ENCODE measurements around the gene FAM174C.
"Not testable (repeated sequence)": the region's sequence is repeated elsewhere in the genome, so short reads cannot be mapped to it uniquely, and the experiment has no call there.

FAM174C gene

DNA sequence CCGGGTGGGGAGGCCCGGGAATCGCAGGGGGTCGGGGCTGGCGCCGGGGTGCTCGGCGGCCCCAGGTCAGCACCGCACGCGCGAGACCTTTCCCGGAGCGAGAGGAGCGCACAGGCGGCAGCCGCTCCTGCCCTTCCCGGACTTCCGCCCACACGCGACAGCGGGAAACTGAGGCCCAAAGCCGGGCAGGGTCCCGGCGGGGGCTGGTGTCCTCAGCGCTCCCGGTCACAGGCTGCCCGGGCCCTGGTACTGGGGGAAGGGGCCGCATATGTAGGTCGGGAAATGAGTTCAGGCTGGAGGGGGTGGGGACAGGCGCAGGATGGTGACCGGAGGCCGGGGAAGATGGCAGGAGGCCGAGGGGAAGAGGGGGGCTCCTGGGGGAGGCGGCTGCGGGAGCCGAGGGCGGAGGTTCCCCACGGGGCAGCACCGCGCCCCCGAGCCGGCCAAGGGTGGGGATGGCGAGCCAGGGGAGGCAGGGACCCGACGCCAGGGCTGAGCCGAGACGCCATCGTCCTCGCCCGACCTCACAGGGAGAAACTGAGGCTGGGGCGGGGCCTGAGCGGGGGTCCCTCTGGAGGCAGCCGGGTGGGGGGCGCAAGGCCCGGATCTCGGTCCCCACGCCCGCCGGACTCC is 38.2 kb upstream of the FAM174C start:
- in situ Hi-C loops (cut with MboI; ENCODE audit: low sequenced_read_pairs), result no loop called here

DNA sequence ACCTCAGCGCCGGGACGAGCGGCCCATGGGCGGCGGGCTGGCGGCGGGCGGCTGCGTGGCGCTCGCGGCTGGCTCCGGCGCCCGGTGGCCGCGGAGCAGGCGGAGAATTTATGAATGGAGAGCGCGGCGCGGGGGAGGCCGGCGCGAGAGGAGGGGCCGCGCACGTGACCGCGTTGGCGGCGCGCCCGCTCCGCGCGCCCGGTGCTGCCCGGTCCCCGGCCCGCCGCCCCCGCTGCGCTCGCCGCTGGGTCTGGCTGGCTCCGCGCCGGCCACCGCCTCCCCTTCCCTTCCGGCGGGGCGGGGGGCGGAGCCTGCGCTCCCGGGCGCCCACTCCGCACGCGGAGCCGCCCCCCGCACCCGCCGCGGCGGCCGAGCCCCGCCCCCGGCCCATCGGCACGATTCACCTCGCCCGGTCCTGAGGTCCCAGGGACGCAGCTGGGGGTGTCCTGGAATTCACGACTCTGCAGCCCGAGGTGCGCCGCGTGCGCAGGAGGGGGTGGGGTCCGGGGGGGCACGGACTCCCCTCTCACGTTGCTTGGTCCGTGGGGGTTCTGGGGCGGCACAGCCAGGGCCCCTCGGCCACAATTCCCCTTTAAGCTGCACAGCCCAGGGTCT is 37.5 kb upstream of the FAM174C start, which contains the start of gene CBARP:
TSS of gene CBARP (minus strand) at position 252 of the 615 bp plus-strand sequence. CDS start 1,905 bp downstream, outside the sequence.
- in situ Hi-C loops (cut with MboI; ENCODE audit: low sequenced_read_pairs), result no loop called here

DNA sequence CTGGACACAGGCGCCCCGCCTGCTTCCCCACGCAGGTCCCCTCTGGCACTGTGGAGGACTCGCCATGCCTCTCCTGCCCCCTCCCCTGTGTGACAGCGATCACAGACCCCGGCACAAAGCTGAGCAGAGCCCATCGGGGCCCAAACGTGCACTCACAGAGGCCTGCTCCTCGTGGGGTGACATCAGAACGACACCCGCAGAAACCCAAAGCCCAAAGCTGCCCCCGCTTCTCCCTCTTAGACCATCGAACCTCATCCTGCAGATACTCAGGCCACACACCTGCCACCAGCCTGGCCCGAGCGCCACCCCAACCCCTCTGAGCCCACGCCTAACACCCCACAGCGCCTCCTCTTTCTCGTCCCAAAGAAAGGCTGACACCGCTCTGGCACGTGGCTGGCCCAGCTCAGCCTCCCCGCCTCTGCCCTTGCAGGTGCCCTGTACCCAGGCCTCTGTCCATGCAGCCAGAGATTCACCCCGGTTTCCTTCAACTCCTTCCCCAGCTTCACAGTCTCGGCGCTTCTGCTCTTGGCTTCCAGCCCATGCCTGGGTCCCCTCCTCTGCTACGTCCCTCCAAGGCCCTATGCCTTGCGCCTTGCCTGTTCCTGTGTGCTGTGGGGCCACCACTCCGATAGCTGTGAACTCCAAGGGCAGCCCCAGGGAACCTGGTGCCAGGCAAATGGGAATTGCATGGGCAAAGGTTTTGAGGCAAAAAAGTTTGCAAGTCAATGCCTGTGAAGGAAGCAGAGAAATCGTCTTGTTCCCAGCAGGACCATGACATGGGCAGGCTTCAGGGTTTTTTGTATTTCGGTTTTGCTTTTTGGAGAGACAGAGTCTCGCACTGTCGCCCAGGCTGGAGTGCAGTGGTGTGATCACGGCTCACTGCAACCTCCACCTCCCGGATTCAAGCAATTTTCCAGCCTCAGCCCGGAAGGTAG is 36.7 kb upstream of the FAM174C start:
- in situ Hi-C loops (cut with MboI; ENCODE audit: low sequenced_read_pairs), result no loop called here

DNA sequence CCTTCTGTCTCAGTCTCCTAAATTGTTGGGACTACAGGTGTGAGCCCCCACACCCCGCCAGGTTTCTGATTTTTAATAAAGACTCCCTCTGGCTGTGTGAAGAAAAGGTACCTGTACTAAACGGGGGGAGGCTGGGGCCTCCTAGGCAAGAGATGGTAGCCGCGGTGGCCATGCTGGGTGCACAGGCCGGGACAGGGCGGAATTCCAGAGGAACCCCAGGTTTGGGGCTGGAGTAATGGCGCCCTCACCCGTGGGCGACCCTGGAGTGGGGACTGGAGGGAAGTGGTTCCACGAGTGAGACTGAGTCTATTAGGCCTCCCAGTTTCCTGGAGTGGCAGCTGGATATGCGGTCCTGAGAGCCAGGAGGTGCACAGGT is 35.9 kb upstream of the FAM174C start:
- in situ Hi-C loops (cut with MboI; ENCODE audit: low sequenced_read_pairs), result no loop called here

DNA sequence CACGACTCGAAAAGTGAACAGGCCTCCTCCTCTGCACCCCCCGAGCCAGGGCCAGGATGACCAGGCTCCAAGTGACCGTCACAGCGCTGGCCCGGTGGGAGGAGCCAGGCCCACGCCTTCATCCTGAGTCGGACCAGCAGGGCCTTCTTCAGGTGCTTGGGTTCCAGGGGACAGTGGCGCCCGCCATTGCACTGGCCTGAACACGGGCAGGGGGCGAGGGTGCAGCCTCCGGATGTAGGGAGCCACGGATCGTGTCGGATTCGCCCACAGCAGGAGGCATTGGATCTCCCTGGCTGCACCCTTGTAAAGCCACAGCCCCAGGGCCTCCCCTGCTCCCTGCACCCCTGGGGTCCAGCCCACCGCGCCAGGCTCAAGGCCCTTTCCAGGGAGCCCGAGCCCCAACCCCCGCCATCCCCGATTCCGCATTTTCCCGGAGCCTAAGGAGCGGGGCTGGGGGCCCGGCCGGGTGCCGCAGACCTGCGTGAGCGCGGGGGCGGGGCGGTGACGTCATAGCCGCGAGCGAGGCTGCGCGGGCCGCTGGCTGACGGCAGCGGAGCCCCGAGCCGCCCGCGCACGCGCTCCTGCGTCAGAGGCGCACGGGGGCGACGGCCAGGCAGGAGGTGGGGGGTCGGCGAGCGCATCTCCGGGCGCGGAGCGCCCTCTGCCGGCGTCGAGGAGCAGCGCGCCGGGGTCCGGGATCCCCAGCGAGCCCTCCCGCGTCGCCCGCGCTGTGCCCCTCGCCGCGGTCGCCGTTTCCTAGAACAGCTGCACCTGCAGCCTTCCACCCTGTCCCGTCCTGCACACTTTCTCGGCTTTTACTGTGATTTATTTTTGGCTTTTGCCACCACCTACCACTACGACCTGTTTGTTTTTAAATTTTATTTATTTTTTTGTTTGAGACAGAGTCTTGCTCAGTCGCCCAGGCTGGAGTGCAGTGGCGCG is 35.3 kb upstream of the FAM174C start:
- in situ Hi-C loops (cut with MboI; ENCODE audit: low sequenced_read_pairs), result no loop called here

DNA sequence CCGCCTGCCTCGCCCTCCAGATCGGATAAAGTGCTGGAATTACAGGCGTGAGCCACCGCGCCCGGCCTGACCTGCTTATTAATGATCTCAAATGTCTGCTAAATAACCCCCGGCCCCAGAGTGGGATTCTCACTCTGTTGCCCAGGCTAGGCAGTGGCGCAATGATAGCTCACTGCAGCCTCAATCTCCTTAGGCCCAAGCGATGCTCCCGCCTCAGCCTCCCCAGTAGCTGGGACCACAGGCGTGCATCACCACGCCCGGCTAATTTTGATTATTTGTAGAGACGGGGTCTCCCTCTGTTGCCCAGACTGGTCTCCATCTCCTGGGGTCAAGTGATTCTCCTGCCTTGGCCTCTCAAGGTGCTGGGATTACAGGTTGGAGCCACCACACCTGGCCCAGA is 34.4 kb upstream of the FAM174C start:
- in situ Hi-C loops (cut with MboI; ENCODE audit: low sequenced_read_pairs), result no loop called here

DNA sequence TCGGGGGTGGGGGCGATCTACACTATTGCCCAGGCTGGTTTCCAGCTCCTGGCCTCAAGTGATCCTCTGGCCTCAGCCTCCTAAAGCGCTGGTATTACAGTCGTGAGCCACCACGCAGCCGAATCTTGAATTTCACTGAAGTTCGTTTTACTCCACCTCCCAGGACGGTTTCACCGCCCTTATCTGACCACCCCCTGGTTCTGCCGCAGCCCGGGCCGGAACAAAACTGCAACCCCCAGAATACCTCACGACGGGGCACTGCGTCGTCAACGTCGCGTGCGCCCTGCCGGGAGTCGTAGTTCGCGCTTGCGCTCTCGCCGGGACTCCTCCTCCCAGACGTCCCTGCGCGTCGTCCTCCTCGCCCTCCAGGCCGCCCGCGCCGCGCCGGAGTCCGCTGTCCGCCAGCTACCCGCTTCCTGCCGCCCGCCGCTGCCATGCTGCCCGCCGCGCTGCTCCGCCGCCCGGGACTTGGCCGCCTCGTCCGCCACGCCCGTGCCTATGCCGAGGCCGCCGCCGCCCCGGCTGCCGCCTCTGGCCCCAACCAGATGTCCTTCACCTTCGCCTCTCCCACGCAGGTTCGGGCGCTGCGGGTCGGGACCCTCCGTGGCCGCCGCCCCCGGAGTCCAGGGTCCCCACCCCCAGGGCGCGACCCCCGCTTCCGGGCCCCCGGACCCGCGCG is 33.8 kb upstream of the FAM174C start, which contains the start of gene ATP5F1D:
TSS of gene ATP5F1D (plus strand) at position 335 of the 679 bp plus-strand sequence. CDS start at position 435, 100 bp downstream.
- in situ Hi-C loops (cut with MboI; ENCODE audit: low sequenced_read_pairs), result no loop called here

DNA sequence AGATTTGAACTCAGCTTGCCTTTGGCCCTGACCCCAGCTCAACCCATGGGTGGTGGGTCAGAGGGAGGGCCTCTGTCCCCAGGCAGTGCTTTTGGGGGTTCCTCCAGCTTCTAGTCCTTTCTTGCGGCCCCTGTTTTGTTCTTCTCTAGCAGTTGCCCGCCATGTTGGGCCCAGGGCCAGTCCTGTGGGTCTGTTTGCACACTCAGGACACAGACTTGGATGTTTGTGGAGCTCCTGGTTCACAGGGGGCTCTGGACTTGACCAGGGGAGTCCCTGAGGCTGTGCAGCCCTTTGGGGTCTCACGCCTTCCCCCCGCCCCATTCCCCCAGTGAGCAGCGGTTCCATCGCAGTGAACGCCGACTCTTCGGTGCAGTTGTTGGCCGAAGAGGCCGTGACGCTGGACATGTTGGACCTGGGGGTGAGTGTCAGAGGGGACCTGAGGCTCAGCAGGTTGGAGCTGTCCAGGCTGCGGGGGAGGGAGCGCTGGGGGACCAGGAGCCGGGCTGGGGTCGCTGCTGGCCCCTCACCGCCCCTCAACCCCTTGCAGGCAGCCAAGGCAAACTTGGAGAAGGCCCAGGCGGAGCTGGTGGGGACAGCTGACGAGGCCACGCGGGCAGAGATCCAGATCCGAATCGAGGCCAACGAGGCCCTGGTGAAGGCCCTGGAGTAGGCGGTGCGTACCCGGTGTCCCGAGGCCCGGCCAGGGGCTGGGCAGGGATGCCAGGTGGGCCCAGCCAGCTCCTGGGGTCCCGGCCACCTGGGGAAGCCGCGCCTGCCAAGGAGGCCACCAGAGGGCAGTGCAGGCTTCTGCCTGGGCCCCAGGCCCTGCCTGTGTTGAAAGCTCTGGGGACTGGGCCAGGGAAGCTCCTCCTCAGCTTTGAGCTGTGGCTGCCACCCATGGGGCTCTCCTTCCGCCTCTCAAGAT is 31.3 kb upstream of the FAM174C start:
- in situ Hi-C loops (cut with MboI; ENCODE audit: low sequenced_read_pairs), result no loop called here

DNA sequence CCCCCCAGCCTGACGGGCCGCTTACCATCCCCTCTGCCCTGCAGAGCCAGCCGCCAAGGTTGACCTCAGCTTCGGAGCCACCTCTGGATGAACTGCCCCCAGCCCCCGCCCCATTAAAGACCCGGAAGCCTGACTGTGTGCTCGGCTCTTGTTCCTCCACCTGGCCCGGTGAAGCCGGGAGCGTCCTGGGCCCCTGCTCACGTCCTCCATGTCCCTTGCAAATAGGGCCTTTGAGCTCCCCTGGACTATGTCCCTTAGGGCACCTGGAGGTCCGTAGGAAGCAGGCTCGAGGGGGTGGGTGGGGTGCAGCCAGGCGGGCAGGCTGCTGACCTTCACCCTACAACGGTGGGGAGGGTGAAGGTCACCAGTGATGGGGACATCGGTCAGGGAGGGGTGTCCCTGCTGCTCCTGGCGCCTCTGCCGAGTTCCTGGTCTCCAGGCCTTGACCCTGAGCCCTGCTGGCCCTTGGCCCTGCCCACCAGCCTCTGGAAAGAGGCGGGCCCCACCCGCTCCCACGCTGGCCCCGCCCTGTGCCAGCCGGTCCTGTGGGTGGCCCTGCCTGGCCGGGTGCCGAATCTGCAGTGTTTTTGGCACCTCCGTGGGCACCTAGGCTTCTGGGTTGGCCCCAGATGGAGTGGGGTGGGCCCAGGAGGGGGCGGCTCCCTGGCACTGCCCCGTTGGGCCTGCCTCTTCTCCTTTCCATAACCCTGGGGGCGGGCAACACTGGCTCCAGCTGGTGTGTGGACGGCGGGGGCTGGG is 30.5 kb upstream of the FAM174C start:
- in situ Hi-C loops (cut with MboI; ENCODE audit: low sequenced_read_pairs), result no loop called here

DNA sequence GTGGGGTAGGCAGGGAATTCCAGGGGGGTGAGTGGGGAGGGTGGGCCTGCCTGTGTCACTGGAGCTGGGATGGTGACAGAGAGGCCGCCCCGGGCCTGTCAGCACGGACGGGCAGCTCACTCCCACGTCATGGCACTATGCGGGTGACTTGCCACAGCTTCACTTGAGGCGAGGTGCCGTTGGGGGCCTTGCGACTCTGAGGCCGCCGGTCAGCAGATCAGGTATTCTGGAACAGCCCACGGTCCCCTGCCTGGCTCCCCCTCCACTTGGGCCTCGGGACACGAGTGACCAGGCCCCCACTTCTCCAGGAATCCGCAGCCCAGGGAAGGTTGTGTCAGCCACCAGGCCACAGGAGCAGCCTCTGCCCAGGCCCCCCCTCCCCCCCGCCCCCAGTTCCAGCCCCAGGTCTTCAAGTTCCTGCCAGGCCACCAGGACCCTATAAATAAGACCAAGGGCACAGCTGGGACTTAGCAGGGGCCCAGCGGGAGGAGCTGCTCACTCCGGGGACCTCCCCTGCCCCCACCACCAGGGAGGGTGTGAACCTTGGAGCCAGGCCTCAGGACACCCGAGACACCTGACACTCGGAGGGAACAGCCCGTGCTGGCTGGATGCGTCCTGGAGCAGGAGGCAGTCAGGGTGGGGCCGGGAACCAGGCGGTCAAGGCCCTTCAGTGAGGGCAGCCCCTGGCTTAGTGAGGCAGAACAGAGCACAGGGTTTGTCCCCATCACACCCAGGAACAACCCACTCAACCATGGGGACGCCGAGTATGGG is 29.7 kb upstream of the FAM174C start:
- in situ Hi-C loops (cut with MboI; ENCODE audit: low sequenced_read_pairs), result no loop called here

DNA sequence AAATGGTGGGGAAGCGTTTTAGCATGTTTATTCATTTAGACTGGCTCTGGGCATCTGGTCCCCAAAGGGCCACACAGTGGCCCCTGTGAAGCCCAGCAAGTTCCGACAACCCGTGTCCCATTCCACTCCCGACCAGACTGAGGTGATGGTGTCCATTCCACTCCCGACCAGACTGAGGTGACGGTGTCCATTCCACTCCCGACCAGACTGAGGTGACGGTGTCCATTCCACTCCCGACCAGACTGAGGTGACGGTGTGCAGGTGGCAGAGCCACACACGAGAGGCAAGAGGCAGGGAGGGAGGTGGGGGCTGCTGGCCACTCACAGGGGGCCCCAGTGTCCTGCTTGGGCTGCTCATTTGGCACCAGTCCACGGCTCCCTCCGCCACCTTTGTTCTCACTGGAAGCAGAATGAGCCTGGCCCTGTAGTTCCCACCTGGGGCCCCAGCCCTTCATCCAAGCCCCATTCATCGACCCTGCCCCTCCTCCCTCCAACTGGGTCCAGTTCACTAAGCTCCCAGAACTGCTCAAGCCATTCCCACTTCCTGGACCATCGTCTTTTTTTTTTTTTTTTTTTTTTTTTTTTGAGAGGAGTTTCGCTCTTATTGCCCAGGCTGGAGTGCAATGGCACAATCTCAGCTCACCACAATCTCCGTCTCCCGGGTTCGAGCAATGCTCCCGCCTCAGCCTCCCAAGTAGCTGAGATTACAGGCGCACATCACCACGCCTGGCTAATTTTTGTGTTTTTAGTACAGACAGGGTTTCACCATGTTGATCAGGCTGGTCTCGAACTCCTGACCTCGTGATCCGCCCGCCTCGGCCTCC is 28.9 kb upstream of the FAM174C start:
- in situ Hi-C loops (cut with MboI; ENCODE audit: low sequenced_read_pairs), result not testable (repeated sequence)

DNA sequence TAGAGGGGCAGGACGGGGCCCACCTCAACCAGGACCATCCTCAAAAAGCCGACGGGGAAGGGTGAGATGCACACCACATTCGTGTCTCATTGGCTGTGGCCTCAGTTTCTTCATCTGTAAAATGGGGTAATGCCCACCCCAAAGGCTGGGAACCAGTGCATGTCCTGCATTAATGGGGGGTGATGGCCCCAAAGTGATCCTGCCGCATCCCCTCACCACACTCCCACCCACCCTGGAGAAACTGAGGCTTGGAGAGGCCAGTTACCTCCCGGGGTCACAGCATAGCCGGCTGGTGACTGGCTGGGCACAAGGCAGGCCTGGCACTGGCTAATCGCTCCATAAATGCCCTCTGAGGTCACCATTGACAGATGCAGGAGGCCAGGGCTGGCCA is 27.6 kb upstream of the FAM174C start:
- in situ Hi-C loops (cut with MboI; ENCODE audit: low sequenced_read_pairs), result no loop called here

DNA sequence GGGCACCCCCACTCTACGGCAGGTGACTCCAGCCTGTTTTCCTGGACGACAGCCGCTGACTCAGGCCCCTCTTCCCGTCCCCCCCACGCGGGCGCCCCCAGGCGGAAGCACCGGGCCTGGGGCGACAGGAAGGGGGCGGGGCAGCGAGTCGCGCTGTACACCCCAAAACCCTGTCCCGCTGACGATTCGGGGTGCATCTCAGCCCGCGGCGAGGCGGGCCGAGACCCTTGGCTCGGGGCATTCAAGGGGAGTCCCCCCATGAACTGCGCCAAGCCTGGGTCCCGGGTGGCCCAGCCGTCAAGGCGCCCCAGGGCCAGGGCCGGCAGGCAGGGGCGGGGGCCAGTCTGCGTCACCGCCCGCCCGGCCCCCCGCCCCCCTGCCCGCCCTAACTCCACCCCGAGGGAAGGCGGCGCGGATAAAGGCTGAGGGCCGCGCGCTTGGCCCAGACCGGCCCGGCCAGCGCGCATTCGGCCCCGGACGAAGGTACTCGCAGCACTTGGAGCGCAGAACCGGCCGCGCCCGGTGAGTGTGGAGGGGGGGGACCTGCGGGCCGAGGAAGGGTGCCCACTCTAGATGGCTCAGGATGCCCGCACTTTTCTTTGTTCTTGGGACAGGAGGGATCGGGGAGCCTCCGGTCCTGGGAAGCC is 27.1 kb upstream of the FAM174C start, which contains the start of gene MIDN:
TSS of gene MIDN (plus strand) at position 445 of the 647 bp plus-strand sequence. CDS start 1,714 bp downstream, outside the sequence.
- in situ Hi-C loops (cut with MboI; ENCODE audit: low sequenced_read_pairs), result no loop called here

DNA sequence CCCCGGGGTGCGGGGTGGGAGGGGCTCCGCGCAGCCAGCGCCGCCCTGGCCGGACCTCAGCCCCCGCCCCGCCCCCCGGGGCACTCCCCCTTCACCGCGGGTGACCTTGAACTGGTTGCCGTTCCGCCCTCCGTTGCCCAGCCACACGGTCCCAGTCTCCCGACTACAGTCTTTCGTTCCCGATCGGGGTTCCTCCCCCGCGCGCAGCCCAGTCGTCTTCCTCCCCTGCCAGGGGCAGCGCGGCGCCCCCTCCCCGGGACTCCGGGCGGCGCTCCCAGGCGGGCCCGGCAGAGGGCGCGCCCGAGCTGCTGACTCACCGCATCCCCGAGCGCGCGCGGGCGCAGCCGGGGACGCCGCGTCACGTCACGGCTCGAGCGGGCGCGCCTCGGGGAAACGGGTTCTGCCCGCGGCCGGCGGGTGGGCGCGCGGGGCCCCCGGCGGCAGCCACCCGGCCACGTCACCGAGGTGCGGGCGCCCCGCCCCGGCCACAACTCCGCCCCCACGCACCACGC is 26.5 kb upstream of the FAM174C start:
- in situ Hi-C loops (cut with MboI; ENCODE audit: low sequenced_read_pairs), result no loop called here

DNA sequence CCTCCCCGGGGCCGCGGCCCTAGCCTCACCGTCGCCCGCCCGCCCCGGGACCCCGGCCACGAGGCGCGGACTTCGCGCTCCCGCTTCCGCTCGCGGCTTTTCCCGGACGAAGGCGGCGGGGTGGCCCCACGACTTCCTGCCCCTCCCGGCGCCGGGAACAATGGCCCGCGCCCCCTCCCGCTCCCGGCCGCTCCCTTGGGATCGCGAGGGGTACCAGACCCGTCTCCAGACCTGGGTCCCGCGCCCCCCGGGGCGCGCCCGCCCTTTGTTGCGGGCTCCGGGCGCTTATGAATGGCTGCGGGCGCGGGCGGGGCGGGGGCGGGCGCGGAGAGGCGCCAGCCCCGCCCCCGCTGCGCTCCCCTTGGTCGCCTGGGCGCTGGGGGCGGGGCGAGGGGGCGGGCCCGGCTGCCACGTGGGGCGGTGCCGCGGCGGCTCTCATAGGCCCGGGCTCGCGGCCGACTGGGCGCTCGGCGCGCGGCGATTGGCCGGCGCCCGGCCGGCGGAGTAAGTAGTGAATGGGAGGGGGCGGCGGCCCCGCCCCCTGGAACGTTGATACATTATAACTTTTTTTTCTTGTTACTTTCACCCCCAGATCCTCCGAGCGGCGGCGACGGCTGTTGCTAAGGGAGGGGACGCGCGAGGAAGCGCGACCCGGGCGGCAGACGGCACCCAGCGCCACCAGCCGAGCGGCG is 25.9 kb upstream of the FAM174C start:
- in situ Hi-C loops (cut with MboI; ENCODE audit: low sequenced_read_pairs), result no loop called here

Measured in hTERT RPE-1 (cell line).